GM12878 (cell line): ENCODE results near the gene PPP1R26. TPM values are rescaled to one million over a fixed set of nuclear protein-coding genes. Genes with fewer than 3 reads are reported as not detected.

ENCODE experiments used
- ATAC-seq: fragments of 200-7000 bp; cut with Tn5 transposase; 3 replicates; pipeline ENCODE4 v1.9.1; 2020; ENCODE audit warnings: mild to moderate bottlenecking, moderate library complexity
- BruUV-seq: library from RNA; stranded (reverse); fragments of 400-500 nt; replicated peaks from 2 replicates; lab custom pipeline; 2021; lab: Mats Ljungman, UMichigan
- CTCF ChIA-PET: fragments of 300-600 bp; sonication (Branson Sonifier 250); formaldehyde crosslinking; extraction: SDS; loops from one replicate; lab custom pipeline; 2021; ENCODE audit warnings: inconsistent platforms; lab: Yijun Ruan, JAX
- POLR2A ChIA-PET: fragments of 350-600 bp; formaldehyde crosslinking; extraction: SDS; loops from one replicate; lab custom pipeline; 2021; ENCODE audit warnings: inconsistent platforms; lab: Charles Lee
- RAD21 ChIA-PET: fragments of 300-600 bp; sonication (Branson Sonifier 250); formaldehyde crosslinking; loops from one replicate; lab custom pipeline; 2023; ENCODE audit warnings: antibody characterized with exemption; ENCODE audit not compliant: unreplicated experiment; lab: Charles Lee
- SMC1A ChIA-PET: fragments of 300-600 bp; sonication (Branson Sonifier 250); formaldehyde crosslinking; loops from one replicate; lab custom pipeline; 2023; ENCODE audit not compliant: unreplicated experiment, uncharacterized antibody; lab: Charles Lee
- DNase-seq: peaks from one replicate; pipeline ENCODE4 v3.0.0-alpha.2; 2011; ENCODE audit warnings: low read depth, low spot score
- FAIRE-seq: peaks from 3 replicates; lab custom pipeline; 2011; peaks lifted over from hg19 to GRCh38; lab: Jason Lieb, UNC
- H2AFZ ChIP-seq: 2 replicates; pipeline ENCODE4 v1.6.0; 2011; ENCODE audit warnings: low read depth, low read length, control low read depth; ENCODE audit not compliant: control insufficient read depth
- H3K27ac ChIP-seq: 2 replicates; pipeline ENCODE4 v1.5.1; 2011; ENCODE audit warnings: control low read depth; ENCODE audit not compliant: control insufficient read depth, insufficient read depth
- H3K27me3 ChIP-seq, 2 experiments: replicated peaks in 1 of 2; 2 replicates each; pipeline versions ENCODE4 v1.6.0 to v1.6.1; 2011; ENCODE audit warnings: low read length in 1 of 2; ENCODE audit not compliant: control insufficient read depth in 2 of 2, insufficient read depth in 2 of 2
- H3K36me3 ChIP-seq, 2 experiments: 2 replicates each; pipeline ENCODE4 v1.5.1; 2011; ENCODE audit warnings: low read length in 1 of 2; ENCODE audit not compliant: control insufficient read depth in 2 of 2, insufficient read depth in 2 of 2
- H3K4me1 ChIP-seq: 2 replicates; pipeline ENCODE4 v1.6.1; 2011; ENCODE audit warnings: mild to moderate bottlenecking, low read length, moderate library complexity, mixed read lengths; ENCODE audit not compliant: control insufficient read depth, insufficient read depth
- H3K4me2 ChIP-seq: 2 replicates; pipeline ENCODE4 v1.6.0; 2011; ENCODE audit warnings: control low read depth; ENCODE audit not compliant: control insufficient read depth, insufficient read depth
- H3K4me3 ChIP-seq: fragments of 200-600 bp; sonication (generic); 2 replicates; pipeline ENCODE4 v1.5.1; 2016
- H3K79me2 ChIP-seq: 2 replicates; pipeline ENCODE4 v1.6.0; 2011; ENCODE audit warnings: low read length; ENCODE audit not compliant: control insufficient read depth, insufficient read depth
- H3K9ac ChIP-seq: 2 replicates; pipeline ENCODE4 v1.8.0; 2011; ENCODE audit warnings: low read length, control low read depth, mixed read lengths; ENCODE audit not compliant: control insufficient read depth, insufficient read depth
- H3K9me3 ChIP-seq: replicated peaks from 3 replicates; pipeline ENCODE4 v1.5.1; 2011; ENCODE audit warnings: mild to moderate bottlenecking, low read length; ENCODE audit not compliant: control insufficient read depth, insufficient read depth
- H4K20me1 ChIP-seq: 2 replicates; pipeline ENCODE4 v1.6.0; 2011; ENCODE audit not compliant: control insufficient read depth, insufficient read depth
- BACH1 ChIP-seq: fragments of 450-650 bp; IDR thresholded peaks from 2 replicates; pipeline ENCODE4 v1.6.1; 2017; ENCODE audit warnings: mild to moderate bottlenecking, borderline replicate concordance
- BCL11A ChIP-seq: IDR thresholded peaks from 2 replicates; pipeline ENCODE4 v1.6.1; 2011; ENCODE audit warnings: low read depth, low read length
- SMC3 ChIP-seq: IDR thresholded peaks from 2 replicates; pipeline ENCODE4 v1.6.1; 2011; ENCODE audit warnings: low read length, improper control_type of control experiment, borderline replicate concordance
- WGBS: methylation state at CpG from one replicate; pipeline ENCODE4 v1.1.6; 2016; ENCODE audit warnings: low lambda C conversion rate; ENCODE audit not compliant: insufficient replicate concordance, insufficient coverage; ENCODE audit errors: missing lambda C conversion rate; 5-methylcytosine and 5-hydroxymethylcytosine counted together
- in situ Hi-C: fragments of 300-500 bp; cut with MboI; formaldehyde crosslinking; loops from 9 replicates; pipeline ENCODE4 v1.14.3; 2018; ENCODE audit warnings: mixed read lengths
- intact Hi-C: fragments of 100-400 bp; cut with micrococcal nuclease; formaldehyde crosslinking; loops from one replicate; pipeline ENCODE4 v1.14.2; 2022; ENCODE audit not compliant: unreplicated experiment
- polyA plus RNA-seq, 11 experiments: library from polyadenylated mRNA; depleted of rRNA in 4 of 11; unstranded in 6 of 11; stranded (reverse) in 5 of 11; fragments of >200 nt; fragmentation: Nextera tagmentation in 4 of 11; fragmentation: Illumina TruSeq in 1 of 11; extraction: Ambion mirVana in 4 of 11; extraction: Trizol in 1 of 11; gene quantifications; 1 replicate in 1 of 11; 2 replicates in 10 of 11; pipeline versions ENCODE4 v1.2.1 to v1.2.3, GENCODE V29; 2011 to 2016; ENCODE audit warnings: inconsistent platforms in 2 of 11, missing spikeins in 2 of 11, low read depth in 1 of 11
- total RNA-seq, 4 experiments: library from RNA; depleted of rRNA in 3 of 4; stranded (reverse); fragments of >200 nt in 3 of 4; fragmentation: Illumina TruSeq in 1 of 4; extraction: Trizol in 1 of 4; gene quantifications; 2 replicates each; pipeline versions ENCODE4 v1.2.1 to v1.2.3, GENCODE V29; 2013 to 2021

Gene PPP1R26
- total and polyA plus RNA-seq, 10 of the 15 experiments (the other 5 are each of a cell fraction or from before 2014, with no cell fraction given) = 0.02 to 1.9 (median 0.18) TPM

DNA sequence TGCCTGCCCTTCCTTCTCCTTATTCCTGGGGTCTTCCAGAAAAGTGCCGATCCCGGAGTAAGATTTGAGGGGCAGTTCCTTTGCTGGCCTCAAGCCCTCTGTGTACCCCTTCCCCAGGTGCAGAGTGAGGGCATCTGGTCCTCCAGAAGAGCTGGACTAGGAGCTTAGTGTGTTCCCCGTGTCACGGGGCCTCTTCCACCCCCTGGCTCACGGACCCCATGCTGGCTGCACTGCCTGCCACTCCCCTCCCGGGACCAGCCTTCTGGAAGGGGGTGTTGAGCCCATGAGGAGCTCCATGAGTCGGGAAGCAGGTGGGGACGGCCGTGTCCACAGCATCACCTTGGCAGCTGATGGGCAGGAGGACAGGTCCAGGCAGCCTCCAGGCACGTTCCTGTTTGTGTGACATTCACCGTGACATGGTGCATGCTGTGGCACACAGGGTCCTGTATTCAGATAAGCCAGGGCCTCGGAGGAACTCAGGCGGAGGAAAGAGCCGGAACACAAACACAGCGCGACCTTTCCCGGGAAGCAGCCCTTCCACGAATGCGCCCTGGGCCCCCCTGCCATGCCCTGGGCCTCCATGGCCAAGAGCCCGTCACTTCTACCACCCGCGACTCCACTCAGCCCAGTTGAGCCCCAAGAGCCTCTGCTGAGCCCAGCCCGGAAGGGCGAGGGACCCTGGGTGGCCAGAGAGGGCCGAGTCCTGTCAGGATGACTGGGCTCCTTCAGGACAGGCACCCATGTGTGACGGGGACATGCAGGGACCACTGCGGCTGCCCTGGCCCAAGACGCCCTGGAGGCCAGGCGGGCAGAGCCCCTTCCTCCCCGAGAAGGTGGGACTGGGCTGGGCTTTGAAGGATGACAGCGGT is 35.7 kb downstream of the PPP1R26 start:
- intact Hi-C loops = no loop called here
- Histone ChIP-seq H3K4me1 (no peaks in the 10 kb centered on the region), H3K79me2 (no peaks in the 10 kb centered on the region), H3K4me2 (no peak overlapping the region), H3K9me3 (no peaks in the 10 kb centered on the region), H3K36me3 (no peaks in the 10 kb centered on the region), H3K27me3 (no peaks in the 10 kb centered on the region; a peak in 1 of 4 replicates), H3K27ac (no peak overlapping the region), H2AFZ (no peak overlapping the region), H3K4me3 (no peak overlapping the region), H3K9ac (no peak overlapping the region), H4K20me1 (no peaks in the 10 kb centered on the region)
- FAIRE-seq (no peak), DNase-seq (no peak), ATAC-seq (no peak)
- BruUV-seq = no TSS peak
- TF ChIP-seq BACH1 (no peak), BCL11A (no peak)
- 54% methylated on average over 29 of the region's 31 CpGs for WGBS
- in situ Hi-C loops = no loop called here
- ChIA-PET CTCF (interaction anchor here (0.6 kb wide), 1 partner anchor 9 kb away, joined by 4 read pairs; no protein-coding TSS in a partner anchor), POLR2A (no interaction called here), RAD21 (no interaction called here), SMC1A (no interaction called here)

DNA sequence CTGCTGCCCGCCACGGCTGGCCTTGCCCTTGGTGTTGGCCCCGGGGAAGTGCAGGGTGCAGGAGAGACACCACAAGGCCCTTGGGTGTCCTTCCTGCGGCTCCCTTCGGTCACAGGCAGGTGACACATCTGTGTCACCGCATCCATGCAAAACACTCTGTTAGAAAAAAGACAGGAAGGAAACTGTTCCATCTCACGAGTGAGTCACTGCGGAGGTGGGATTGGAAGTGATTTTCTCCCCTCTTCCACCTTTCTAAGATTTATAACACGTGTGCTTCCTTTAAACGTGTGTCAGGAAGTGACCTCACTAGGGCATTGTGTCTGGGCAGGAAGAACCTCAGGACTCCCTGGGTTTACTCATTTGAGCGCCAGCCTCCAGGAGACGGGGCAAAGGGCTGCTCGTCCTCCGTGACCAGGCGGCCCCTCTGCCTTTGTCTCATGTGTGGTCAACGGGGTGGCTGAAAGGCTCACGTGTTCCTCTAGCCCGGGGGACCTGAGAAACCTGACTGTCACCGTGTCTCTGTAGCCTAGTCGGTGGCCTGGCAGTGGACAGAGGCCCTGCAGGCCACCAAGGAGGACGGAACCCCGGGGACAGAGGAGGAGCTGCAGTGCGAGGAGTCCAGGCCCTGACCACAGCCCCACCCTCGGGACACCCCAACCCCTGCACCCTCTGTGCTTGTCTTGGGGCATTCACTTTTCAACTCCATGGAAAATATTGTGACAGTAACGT is 36.7 kb downstream of the PPP1R26 start:
- H3K4me3 ChIP-seq = no peak overlapping the region
- ChIA-PET POLR2A (no interaction called here), SMC1A (no interaction called here), CTCF (no interaction called here), RAD21 (no interaction called here)
- H3K9ac ChIP-seq = no peak overlapping the region
- DNase-seq (no peak), FAIRE-seq (no peak), ATAC-seq (peak; percentile 46)
- H3K79me2 ChIP-seq = no peaks in the 10 kb centered on the region
- BruUV-seq = no TSS peak
- H3K36me3 ChIP-seq = no peaks in the 10 kb centered on the region
- intact Hi-C loops = no loop called here
- TF ChIP-seq SMC3 = no peak
- H3K4me2 ChIP-seq = no peak overlapping the region
- H4K20me1 ChIP-seq = no peaks in the 10 kb centered on the region
- no peaks in the 10 kb centered on the region for H3K4me1 ChIP-seq
- H2AFZ ChIP-seq = no peak overlapping the region; the same call in 1 of the 2 replicates
- 43% methylated on average over 24 of the region's 25 CpGs for whole genome bisulfite sequencing
- no peak overlapping the region for H3K27ac ChIP-seq
- in situ Hi-C loops = no loop called here
- H3K9me3 ChIP-seq = no peaks in the 10 kb centered on the region
- H3K27me3 ChIP-seq = no peaks in the 10 kb centered on the region; a peak in 1 of 4 replicates
